GM21737 (cell line): ENCODE measurements around the gene H2AZ1.

Source experiments
- ATAC-seq: cut with Tn5 transposase; IDR thresholded peaks from one replicate; pipeline ENCODE4 v1.9.1; 2021; ENCODE audit warnings: mild to moderate bottlenecking, moderate library complexity; ENCODE audit not compliant: unreplicated experiment

Gene H2AZ1

GRCh38 chr4:99946356-99947189, 3.5 kb downstream of the H2AZ1 start, which contains the start of gene DNAJB14:
Gene DNAJB14 (minus strand): TSS chr4:99946618. CDS start chr4:99946571, 47 bp downstream.
- peak; percentile 43 for ATAC-seq

- peak; percentile 2 for ATAC-seq
Observed at GRCh38 chr4:99945718-99946355, 4.2 kb downstream of the H2AZ1 start.

- no peak for ATAC-seq
Observed at GRCh38 chr4:99943904-99944437, 6.1 kb downstream of the H2AZ1 start.

- no peak for ATAC-seq
Observed at GRCh38 chr4:99938243-99938753, 11.8 kb downstream of the H2AZ1 start.

DNA sequence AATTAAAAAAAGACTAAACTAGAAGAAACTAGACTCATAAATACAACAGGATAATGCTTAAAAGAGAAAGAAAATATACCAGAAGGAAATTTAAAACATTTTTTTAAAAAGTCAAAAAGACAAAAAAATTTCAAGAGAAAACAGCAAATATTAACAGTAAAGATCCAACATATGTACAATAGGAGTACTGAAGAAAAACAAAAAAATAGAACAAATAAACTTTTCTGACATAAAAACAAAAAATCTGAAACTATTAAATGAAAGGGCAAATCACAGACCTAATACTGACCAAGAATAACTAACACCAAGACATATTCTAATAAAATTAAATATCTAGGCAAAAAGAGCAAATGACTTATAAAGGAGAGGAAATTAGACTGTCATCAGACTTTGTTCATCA, 15.2 kb downstream of the H2AZ1 start:
- no peak for ATAC-seq

GRCh38 chr4:99927566-99927965, 22.5 kb downstream of the H2AZ1 start:
- no peak for ATAC-seq

- no peak for ATAC-seq
Observed at GRCh38 chr4:99921174-99921573, 28.9 kb downstream of the H2AZ1 start.

- ATAC-seq, result no peak
Observed at GRCh38 chr4:99918656-99919055, 31.4 kb downstream of the H2AZ1 start.

DNA sequence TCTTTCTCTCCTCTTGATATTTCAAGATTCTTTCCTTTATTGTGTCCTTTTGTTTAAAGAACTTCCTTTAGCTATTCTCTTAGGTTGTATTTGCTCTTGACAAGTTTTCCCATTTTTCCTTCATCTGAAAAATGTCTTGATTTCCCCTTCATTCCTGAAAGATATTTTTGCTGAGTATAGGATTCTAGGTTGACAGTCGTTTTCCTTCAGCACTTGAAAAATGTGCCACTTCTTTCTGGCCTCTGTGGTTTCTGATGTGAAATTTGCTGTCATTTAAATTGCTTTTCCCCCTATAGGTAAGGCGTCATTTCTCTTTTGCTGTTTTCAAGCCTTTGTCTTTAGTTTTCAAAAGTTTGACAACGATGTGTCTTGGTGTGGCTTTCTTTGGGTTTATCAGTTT, 32.5 kb downstream of the H2AZ1 start:
- no peak for ATAC-seq

DNA sequence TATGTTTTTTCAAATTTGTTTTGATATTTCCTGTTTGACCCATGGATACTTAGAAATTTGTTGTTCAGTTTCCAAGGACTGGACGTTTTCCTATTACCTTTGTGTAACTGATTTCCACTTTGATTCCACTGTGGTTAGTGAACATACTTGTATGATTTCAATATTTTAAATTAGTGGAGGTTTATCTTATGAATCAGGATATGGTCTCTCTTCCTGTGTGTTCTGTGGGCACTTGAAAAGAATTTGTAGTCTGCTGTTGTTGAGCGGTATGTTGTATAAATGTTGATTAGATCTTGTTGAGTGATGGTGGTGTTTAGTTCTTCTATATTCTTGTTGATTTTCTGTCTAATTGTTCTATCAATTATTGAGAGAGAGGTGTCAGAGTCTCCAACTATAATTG, 34.6 kb downstream of the H2AZ1 start:
- no peak for ATAC-seq
